Neural cell (in vitro differentiated cells): Measurements from ENCODE around the gene TMEM143.
A peak's percentile ranks its signal among the peaks of the same experiment; 100 is the strongest.

Source experiments
- CTCF ChIP-seq: fragments of 450-650 bp; IDR thresholded peaks from 2 replicates; pipeline ENCODE4 v1.5.1; 2014; ENCODE audit warnings: antibody characterized with exemption, mild to moderate bottlenecking, moderate library complexity; ENCODE audit not compliant: poor library complexity, severe bottlenecking
- EP300 ChIP-seq: fragments of 450-650 bp; conservative IDR thresholded peaks from 2 replicates; pipeline ENCODE4 v1.6.1; 2014; ENCODE audit warnings: antibody characterized with exemption, mild to moderate bottlenecking, moderate library complexity; ENCODE audit not compliant: poor library complexity, severe bottlenecking
- POLR2AphosphoS5 ChIP-seq: IDR thresholded peaks from 2 replicates; pipeline ENCODE4 v1.6.1; 2012
- REST ChIP-seq: IDR thresholded peaks from 2 replicates; pipeline ENCODE4 v1.6.1; 2012; ENCODE audit warnings: borderline replicate concordance

GRCh38 chr19:48321622-48322591 is 41.8 kb downstream of the TMEM143 start:
- peak; percentile 38 for TF ChIP-seq CTCF
- TF ChIP-seq EP300 = no peak
- TF ChIP-seq REST = no peak
- peak; percentile 33 for TF ChIP-seq POLR2AphosphoS5
